Neural cell (in vitro differentiated cells): Measurements from ENCODE around the gene SMCHD1. TPM values are rescaled to one million over a fixed set of nuclear protein-coding genes. Genes with fewer than 3 reads are reported as not detected.

Experiments used
- H2AFZ ChIP-seq: fragments of 200-600, 300-800 bp; sonication (generic), shearing (Covaris generic); 2 replicates; pipeline ENCODE4 v1.6.0; 2014; ENCODE audit warnings: low read depth, mild to moderate bottlenecking, antibody characterized with exemption, low read length, moderate library complexity
- H3F3A ChIP-seq: fragments of 200-600 bp; shearing (Covaris generic); 2 replicates; pipeline ENCODE4 v1.6.1; 2016; ENCODE audit warnings: mild to moderate bottlenecking, moderate library complexity, mixed read lengths, antibody characterized with exemption, low read length; ENCODE audit not compliant: insufficient read depth, poor library complexity, severe bottlenecking
- H3K27ac ChIP-seq: fragments of 200-600, 300-800 bp; sonication (generic), shearing (Covaris generic); 2 replicates; pipeline ENCODE4 v1.5.1; 2014; ENCODE audit warnings: mild to moderate bottlenecking, low read length, moderate library complexity
- H3K27me3 ChIP-seq: fragments of 300-800, 200-600 bp; sonication (generic), shearing (Covaris generic); 2 replicates; pipeline ENCODE4 v1.6.0; 2014; ENCODE audit warnings: mild to moderate bottlenecking, low read depth, low read length, moderate library complexity; ENCODE audit not compliant: insufficient read depth
- H3K36me3 ChIP-seq: fragments of 300-800, 200-600 bp; sonication (generic), shearing (Covaris generic); 2 replicates; pipeline ENCODE4 v1.5.1; 2014; ENCODE audit warnings: mild to moderate bottlenecking, antibody characterized with exemption, low read length, moderate library complexity; ENCODE audit not compliant: insufficient read depth
- H3K4me2 ChIP-seq: fragments of 300-800, 200-600 bp; sonication (generic), shearing (Covaris generic); 2 replicates; pipeline ENCODE4 v1.6.0; 2014; ENCODE audit warnings: mild to moderate bottlenecking, low read length
- H3K4me3 ChIP-seq: fragments of 300-800, 200-600 bp; sonication (generic), shearing (Covaris generic); 2 replicates; pipeline ENCODE4 v1.5.1; 2014; ENCODE audit warnings: mild to moderate bottlenecking, low read length, moderate library complexity
- H3K79me2 ChIP-seq: fragments of 200-600 bp; shearing (Covaris generic); replicated peaks from 2 replicates; pipeline ENCODE4 v1.6.0; 2014; ENCODE audit warnings: mild to moderate bottlenecking, low read length, moderate library complexity; ENCODE audit not compliant: insufficient read depth
- H3K9ac ChIP-seq: fragments of 300-800, 200-600 bp; sonication (generic), shearing (Covaris generic); 2 replicates; pipeline ENCODE4 v1.6.1; 2016; ENCODE audit warnings: mild to moderate bottlenecking, low read length, mixed read lengths
- H3K9me2 ChIP-seq: fragments of 200-600 bp; shearing (Covaris generic); 2 replicates; pipeline ENCODE4 v1.6.1; 2016; ENCODE audit warnings: mild to moderate bottlenecking, low read length, mixed read lengths; ENCODE audit not compliant: insufficient read depth
- H3K9me3 ChIP-seq: fragments of 200-600, 300-800 bp; sonication (generic), shearing (Covaris generic); 2 replicates; pipeline ENCODE4 v1.6.1; 2016; ENCODE audit warnings: mild to moderate bottlenecking, mixed run types, low read length, moderate library complexity, mixed read lengths
- H4K20me1 ChIP-seq: fragments of 200-600 bp; shearing (Covaris generic); 2 replicates; pipeline ENCODE4 v1.6.1; 2016; ENCODE audit warnings: mild to moderate bottlenecking, mixed run types; ENCODE audit not compliant: insufficient read depth
- CTCF ChIP-seq: fragments of 450-650 bp; IDR thresholded peaks from 2 replicates; pipeline ENCODE4 v1.5.1; 2014; ENCODE audit warnings: antibody characterized with exemption, mild to moderate bottlenecking, moderate library complexity; ENCODE audit not compliant: poor library complexity, severe bottlenecking
- EP300 ChIP-seq: fragments of 450-650 bp; conservative IDR thresholded peaks from 2 replicates; pipeline ENCODE4 v1.6.1; 2014; ENCODE audit warnings: antibody characterized with exemption, mild to moderate bottlenecking, moderate library complexity; ENCODE audit not compliant: poor library complexity, severe bottlenecking
- EZH2 ChIP-seq: fragments of 200-600, 300-800 bp; shearing (Covaris generic), sonication (generic); IDR thresholded peaks from 2 replicates; pipeline ENCODE4 v1.6.1; 2014; ENCODE audit warnings: antibody characterized with exemption, low read length, borderline replicate concordance, mild to moderate bottlenecking; ENCODE audit not compliant: insufficient read depth, poor library complexity, severe bottlenecking
- MXI1 ChIP-seq: fragments of 450-650 bp; conservative IDR thresholded peaks from 2 replicates; pipeline ENCODE4 v1.6.1; 2014; ENCODE audit warnings: antibody characterized with exemption, mild to moderate bottlenecking; ENCODE audit not compliant: poor library complexity, severe bottlenecking
- POLR2AphosphoS5 ChIP-seq: IDR thresholded peaks from 2 replicates; pipeline ENCODE4 v1.6.1; 2012
- RAD21 ChIP-seq: fragments of 450-650 bp; conservative IDR thresholded peaks from 2 replicates; pipeline ENCODE4 v1.6.1; 2014; ENCODE audit warnings: antibody characterized with exemption, mild to moderate bottlenecking, moderate library complexity
- REST ChIP-seq: IDR thresholded peaks from 2 replicates; pipeline ENCODE4 v1.6.1; 2012; ENCODE audit warnings: borderline replicate concordance
- SMC3 ChIP-seq: fragments of 450-650 bp; conservative IDR thresholded peaks from 2 replicates; pipeline ENCODE4 v1.6.1; 2014; ENCODE audit warnings: antibody characterized with exemption, mild to moderate bottlenecking, moderate library complexity; ENCODE audit not compliant: poor library complexity
- TAF1 ChIP-seq: IDR thresholded peaks from 2 replicates; pipeline ENCODE4 v1.6.1; 2012; ENCODE audit warnings: low read depth
- polyA plus RNA-seq: library from polyadenylated mRNA; depleted of rRNA; stranded (reverse); fragments of >200 nt; gene quantifications from 2 replicates; pipeline ENCODE4 v1.2.3, GENCODE V29; 2014

The SMCHD1 gene
- polyA plus RNA-seq, 1 donor from 2014 or later: 49.4 TPM

- no peaks in the 10 kb centered on the region for H3K27me3 ChIP-seq
- H3K36me3 ChIP-seq: no peaks in the 10 kb centered on the region
- no peak overlapping the region for H3K27ac ChIP-seq
- H3F3A ChIP-seq: no peaks in the 10 kb centered on the region
- no peaks in the 10 kb centered on the region for H4K20me1 ChIP-seq
- H3K79me2 ChIP-seq: no peaks in the 10 kb centered on the region
- H3K9me2 ChIP-seq: no peaks in the 10 kb centered on the region
- TF ChIP-seq CTCF (no peak), REST (no peak), SMC3 (no peak), POLR2AphosphoS5 (no peak), EP300 (no peak), TAF1 (no peak), RAD21 (no peak), MXI1 (no peak), EZH2 (no peak)
- H3K9me3 ChIP-seq: no peaks in the 10 kb centered on the region
- H3K9ac ChIP-seq: no peak overlapping the region
- H3K4me2 ChIP-seq: no peak overlapping the region
- no peak overlapping the region for H3K4me3 ChIP-seq
- H2AFZ ChIP-seq: no peak overlapping the region
Observed at GRCh38 chr18:2821695-2822094, 166.2 kb downstream of the SMCHD1 start.

GRCh38 chr18:2822213-2822921 lies 166.8 kb downstream of the SMCHD1 start:
- H3K27me3 ChIP-seq: no peaks in the 10 kb centered on the region
- no peaks in the 10 kb centered on the region for H3K9me3 ChIP-seq
- no peaks in the 10 kb centered on the region for H3K36me3 ChIP-seq
- no peaks in the 10 kb centered on the region for H4K20me1 ChIP-seq
- H3K9ac ChIP-seq: no peak overlapping the region
- H2AFZ ChIP-seq: no peak overlapping the region
- no peaks in the 10 kb centered on the region for H3K79me2 ChIP-seq
- H3K4me2 ChIP-seq: no peak overlapping the region
- no peaks in the 10 kb centered on the region for H3F3A ChIP-seq
- TF ChIP-seq RAD21: no peak
- no peak for TF ChIP-seq EZH2
- TF ChIP-seq EP300: no peak
- no peak for TF ChIP-seq MXI1
- no peak for TF ChIP-seq CTCF
- TF ChIP-seq SMC3: no peak
- no peak for TF ChIP-seq REST
- TF ChIP-seq TAF1: no peak
- TF ChIP-seq POLR2AphosphoS5: no peak
- no peak overlapping the region for H3K4me3 ChIP-seq
- no peaks in the 10 kb centered on the region for H3K9me2 ChIP-seq
- no peak overlapping the region for H3K27ac ChIP-seq
